ENCODE data around the gene SFXN3.

GRCh38 chr10:101080933-101081931, 50.2 kb downstream of the SFXN3 start:
- TF ChIP-seq CTCF (IDR thresholded peaks at IDR 0.05) (no peak), POLR2A (IDR thresholded peaks at IDR 0.05) (no peak)

Measured in testis (tissue), 2 donors.